Neural cell (in vitro differentiated cells): ENCODE results near the gene USP25.

ENCODE experiments used
- EP300 ChIP-seq: fragments of 450-650 bp; conservative IDR thresholded peaks from 2 replicates; pipeline ENCODE4 v1.6.1; 2014; ENCODE audit warnings: antibody characterized with exemption, mild to moderate bottlenecking, moderate library complexity; ENCODE audit not compliant: poor library complexity, severe bottlenecking
- EZH2 ChIP-seq: fragments of 200-600, 300-800 bp; shearing (Covaris generic), sonication (generic); IDR thresholded peaks from 2 replicates; pipeline ENCODE4 v1.6.1; 2014; ENCODE audit warnings: antibody characterized with exemption, low read length, borderline replicate concordance, mild to moderate bottlenecking; ENCODE audit not compliant: insufficient read depth, poor library complexity, severe bottlenecking
- POLR2AphosphoS5 ChIP-seq: IDR thresholded peaks from 2 replicates; pipeline ENCODE4 v1.6.1; 2012
- RAD21 ChIP-seq: fragments of 450-650 bp; conservative IDR thresholded peaks from 2 replicates; pipeline ENCODE4 v1.6.1; 2014; ENCODE audit warnings: antibody characterized with exemption, mild to moderate bottlenecking, moderate library complexity
- REST ChIP-seq: IDR thresholded peaks from 2 replicates; pipeline ENCODE4 v1.6.1; 2012; ENCODE audit warnings: borderline replicate concordance
- SMC3 ChIP-seq: fragments of 450-650 bp; conservative IDR thresholded peaks from 2 replicates; pipeline ENCODE4 v1.6.1; 2014; ENCODE audit warnings: antibody characterized with exemption, mild to moderate bottlenecking, moderate library complexity; ENCODE audit not compliant: poor library complexity
- TAF1 ChIP-seq: IDR thresholded peaks from 2 replicates; pipeline ENCODE4 v1.6.1; 2012; ENCODE audit warnings: low read depth
- TF ChIP-seq, protein P1 (sequence below): fragments of 450-650 bp; IDR thresholded peaks from 2 replicates; pipeline ENCODE4 v1.5.1; 2014; ENCODE audit warnings: antibody characterized with exemption, mild to moderate bottlenecking, moderate library complexity; ENCODE audit not compliant: poor library complexity, severe bottlenecking

- TF ChIP-seq POLR2AphosphoS5 (no peak), REST (no peak), EZH2 (no peak), TAF1 (no peak), RAD21 (no peak), SMC3 (no peak), EP300 (no peak)
- TF ChIP-seq, protein P1, sequence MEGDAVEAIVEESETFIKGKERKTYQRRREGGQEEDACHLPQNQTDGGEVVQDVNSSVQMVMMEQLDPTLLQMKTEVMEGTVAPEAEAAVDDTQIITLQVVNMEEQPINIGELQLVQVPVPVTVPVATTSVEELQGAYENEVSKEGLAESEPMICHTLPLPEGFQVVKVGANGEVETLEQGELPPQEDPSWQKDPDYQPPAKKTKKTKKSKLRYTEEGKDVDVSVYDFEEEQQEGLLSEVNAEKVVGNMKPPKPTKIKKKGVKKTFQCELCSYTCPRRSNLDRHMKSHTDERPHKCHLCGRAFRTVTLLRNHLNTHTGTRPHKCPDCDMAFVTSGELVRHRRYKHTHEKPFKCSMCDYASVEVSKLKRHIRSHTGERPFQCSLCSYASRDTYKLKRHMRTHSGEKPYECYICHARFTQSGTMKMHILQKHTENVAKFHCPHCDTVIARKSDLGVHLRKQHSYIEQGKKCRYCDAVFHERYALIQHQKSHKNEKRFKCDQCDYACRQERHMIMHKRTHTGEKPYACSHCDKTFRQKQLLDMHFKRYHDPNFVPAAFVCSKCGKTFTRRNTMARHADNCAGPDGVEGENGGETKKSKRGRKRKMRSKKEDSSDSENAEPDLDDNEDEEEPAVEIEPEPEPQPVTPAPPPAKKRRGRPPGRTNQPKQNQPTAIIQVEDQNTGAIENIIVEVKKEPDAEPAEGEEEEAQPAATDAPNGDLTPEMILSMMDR = no peak
These were observed 38.3 kb downstream of the USP25 start for GRCh38 chr21:15768045-15768601.
